A549 (cell line): ENCODE measurements around the gene SCYL2.

Source experiments
- CEBPB ChIP-seq, 2 experiments: fragments of >200 bp in 1 of 2; sonication (Bioruptor Twin) in 1 of 2; formaldehyde crosslinking in 1 of 2; IDR thresholded peaks; 2 replicates each; pipeline ENCODE4 v1.6.1; 2012 to 2016
- CTCF ChIP-seq: fragments of >200 bp; sonication (Bioruptor Twin); formaldehyde crosslinking; IDR thresholded peaks from 3 replicates; pipeline ENCODE4 v1.5.1; 2016
- MAX ChIP-seq: IDR thresholded peaks from 2 replicates; pipeline ENCODE4 v1.6.1; 2012
- MYC ChIP-seq: IDR thresholded peaks from 2 replicates; pipeline ENCODE4 v1.6.1; 2012; ENCODE audit warnings: mild to moderate bottlenecking, inconsistent platforms, low read length, improper control_type of control experiment, borderline replicate concordance
- PBX3 ChIP-seq: IDR thresholded peaks from 2 replicates; pipeline ENCODE4 v1.6.1; 2012
- POLR2A ChIP-seq: IDR thresholded peaks from 2 replicates; pipeline ENCODE4 v1.6.1; 2012; ENCODE audit warnings: mild to moderate bottlenecking, low read length
- RAD21 ChIP-seq, 2 experiments: fragments of >200 bp in 1 of 2; sonication (Bioruptor Twin) in 1 of 2; formaldehyde crosslinking in 1 of 2; IDR thresholded peaks in 1 of 2; conservative IDR thresholded peaks in 1 of 2; 2 replicates in 1 of 2; 3 replicates in 1 of 2; pipeline ENCODE4 v1.6.1; 2012 to 2018; ENCODE audit warnings: inconsistent platforms in 1 of 2
- ZFP36 ChIP-seq: fragments of 450-650 bp; IDR thresholded peaks from 2 replicates; pipeline ENCODE4 v1.6.1; 2014; ENCODE audit warnings: borderline replicate concordance; ENCODE audit not compliant: partially characterized antibody

GRCh38 chr12:100254876-100255275 is 12.1 kb upstream of the SCYL2 start:
- TF ChIP-seq POLR2A (no peak), CTCF (no peak), MAX (no peak), ZFP36 (no peak), CEBPB (IDR thresholded peaks at IDR 0.05) (no peak), PBX3 (no peak), MYC (no peak), RAD21 (conservative IDR thresholded peaks at IDR 0.05 in 1 of 2, IDR thresholded peaks at IDR 0.05 in 1 of 2) (no peak)
